GM19023 (cell line): ENCODE measurements around the gene CPED1.
"Not testable (repeated sequence)": the region's sequence is repeated elsewhere in the genome, so short reads cannot be mapped to it uniquely, and the experiment has no call there.

Experiments used
- ATAC-seq: cut with Tn5 transposase; IDR thresholded peaks from one replicate; pipeline ENCODE4 v1.9.1; 2021; ENCODE audit warnings: mild to moderate bottlenecking, moderate library complexity; ENCODE audit not compliant: unreplicated experiment

CPED1 gene

DNA sequence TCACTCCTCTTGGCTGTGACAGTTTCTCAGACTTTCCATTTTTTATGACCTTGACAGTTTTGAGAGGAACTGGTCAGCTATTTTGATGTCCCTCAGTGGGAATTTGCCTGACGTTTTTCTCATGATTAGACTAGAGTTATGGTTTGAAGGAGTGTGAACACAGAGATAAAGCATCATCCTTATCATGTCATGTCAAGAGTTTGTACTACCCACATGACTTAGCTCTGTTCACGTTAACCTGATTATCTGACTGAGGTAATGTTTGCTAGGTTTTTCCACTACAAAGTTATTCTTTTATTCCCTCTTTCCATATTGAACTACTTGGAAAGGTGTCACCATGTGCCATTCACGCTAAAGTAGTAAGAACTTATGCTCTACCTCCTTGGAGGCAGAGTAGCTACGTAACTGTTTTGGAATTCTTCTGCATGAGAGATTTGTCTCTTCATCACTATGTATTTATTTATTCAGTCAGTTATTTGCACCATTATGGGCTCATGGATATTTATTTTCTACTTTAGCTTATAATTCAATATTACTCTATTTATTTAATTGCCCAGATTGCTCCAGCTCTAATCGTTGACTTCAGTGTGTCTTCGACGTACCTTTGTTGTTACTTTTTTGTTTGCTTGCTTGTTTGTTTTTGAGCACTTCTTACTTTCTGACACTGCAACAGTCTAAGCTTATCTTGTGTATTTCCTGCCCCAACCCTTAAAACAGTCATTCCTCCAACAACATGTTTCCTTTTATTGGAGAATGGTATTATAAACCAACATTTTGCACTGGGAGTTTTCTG lies 50.4 kb downstream of the CPED1 start:
- no peak for ATAC-seq

GRCh38 chr7:121039510-121039822 lies 51.0 kb downstream of the CPED1 start:
- no peak for ATAC-seq

DNA sequence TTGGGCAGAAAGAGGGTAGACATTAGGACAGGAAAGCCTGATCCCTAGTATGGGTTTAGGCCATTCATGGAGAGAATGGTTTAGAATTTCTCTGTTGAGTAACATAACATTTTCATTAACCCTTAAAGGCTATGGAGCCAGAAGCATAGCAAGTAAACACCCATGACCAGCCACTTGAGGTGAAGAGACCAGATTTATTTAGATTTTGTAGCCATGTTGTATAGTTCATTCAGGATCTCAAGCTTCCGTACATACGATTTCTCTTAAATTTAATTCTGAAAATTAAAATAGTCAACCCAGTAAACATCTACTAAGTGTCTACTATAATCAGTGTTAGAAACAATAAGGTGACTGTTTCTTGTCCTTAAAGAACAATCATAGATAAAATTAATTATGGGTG lies 51.5 kb downstream of the CPED1 start:
- ATAC-seq: no peak

DNA sequence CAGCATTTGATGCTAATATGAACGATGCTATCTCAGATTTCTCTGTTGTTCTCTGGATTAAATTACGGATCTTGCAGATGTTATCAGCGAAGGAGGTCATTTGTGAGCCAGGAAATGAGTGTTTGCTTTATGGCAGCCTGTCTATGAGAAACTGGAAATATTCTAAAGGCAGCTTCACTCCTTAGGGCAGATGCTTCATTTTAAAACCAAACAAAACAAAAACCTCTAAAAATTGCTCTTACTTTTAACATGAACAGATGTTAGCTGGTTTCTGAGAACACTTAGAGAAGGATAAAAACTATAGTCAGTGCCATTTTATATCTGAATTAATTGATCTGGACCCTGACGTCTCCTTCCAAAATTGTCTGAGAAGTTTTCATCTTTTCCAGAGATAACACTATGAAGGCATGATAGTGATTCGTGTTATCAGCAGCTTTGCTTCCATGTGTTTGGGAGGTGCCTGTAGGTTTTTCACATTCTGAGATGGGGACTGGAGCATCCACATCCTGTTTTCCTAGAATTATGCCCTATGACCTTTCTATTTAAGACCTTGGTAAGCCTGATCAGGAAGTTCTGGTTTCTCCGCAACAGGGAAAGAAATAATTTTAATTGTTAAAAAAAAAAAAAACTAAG lies 53.1 kb downstream of the CPED1 start:
- ATAC-seq: no peak

GRCh38 chr7:121042195-121042594 lies 53.7 kb downstream of the CPED1 start:
- ATAC-seq: no peak

DNA sequence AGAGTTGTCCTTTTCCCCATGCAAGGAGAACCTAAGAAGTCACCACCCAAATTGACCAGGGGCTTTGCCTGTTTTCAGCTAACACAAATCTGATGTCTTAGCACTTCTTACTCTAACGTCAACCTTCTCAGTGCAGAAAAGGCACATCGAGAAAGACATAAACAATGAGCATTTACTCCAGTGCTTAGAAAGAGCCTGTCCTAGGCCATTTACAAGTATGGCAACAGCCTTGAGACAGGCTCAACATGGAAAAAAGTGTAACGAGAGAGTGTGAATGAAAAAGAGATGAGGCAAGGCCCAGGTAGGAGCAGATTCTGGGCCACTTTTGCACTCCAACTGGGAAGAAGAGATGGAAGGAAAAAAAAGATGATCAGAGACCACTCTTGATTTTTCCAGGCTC lies 54.4 kb downstream of the CPED1 start:
- ATAC-seq: no peak

GRCh38 chr7:121043314-121044234 lies 55.1 kb downstream of the CPED1 start:
- ATAC-seq: no peak

GRCh38 chr7:121045090-121045489 lies 56.6 kb downstream of the CPED1 start:
- no peak for ATAC-seq

DNA sequence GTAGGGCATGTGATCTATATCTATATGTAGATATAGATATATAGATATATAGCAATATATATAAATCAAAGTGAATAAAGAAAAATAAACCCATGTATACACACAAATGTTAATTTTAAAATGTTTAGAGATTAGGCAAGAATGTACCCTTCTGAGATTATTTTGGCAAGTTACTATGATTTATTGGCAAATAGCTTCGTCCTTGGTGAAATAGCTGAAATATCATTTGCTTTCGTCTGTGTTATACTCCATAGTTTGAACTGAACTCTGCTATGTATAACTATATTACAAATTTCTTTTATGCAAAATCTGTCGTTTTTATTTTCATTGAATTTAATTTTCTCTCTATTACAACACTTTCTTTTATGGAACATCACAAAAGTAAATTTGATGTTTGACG lies 57.5 kb downstream of the CPED1 start:
- ATAC-seq: no peak

DNA sequence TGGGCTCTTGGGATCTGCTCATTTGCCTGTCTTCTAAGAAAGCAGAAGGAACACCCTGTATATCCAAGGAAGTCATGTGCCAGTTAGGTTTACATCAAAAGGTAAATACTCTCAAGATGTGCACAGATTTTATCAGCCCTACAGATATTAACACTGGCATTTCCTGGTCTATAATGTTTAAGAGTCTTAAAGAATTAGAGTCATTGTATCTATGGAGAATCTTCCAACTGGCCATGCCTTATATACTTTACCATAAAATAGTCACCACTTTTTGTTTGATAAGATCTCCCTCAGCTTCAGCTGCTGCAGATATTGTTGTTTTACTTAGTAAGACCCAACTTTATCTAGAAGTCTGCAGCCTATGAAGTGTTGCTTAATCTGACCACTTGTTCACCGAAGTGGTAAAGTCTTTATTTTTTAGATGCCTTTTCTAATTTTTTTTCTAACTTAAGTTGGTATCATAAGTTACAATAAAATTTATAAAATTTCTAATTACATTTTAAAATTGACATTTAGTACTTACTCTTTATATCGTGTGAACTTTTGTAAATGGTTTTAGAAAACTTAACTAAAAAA lies 58.5 kb downstream of the CPED1 start:
- ATAC-seq: no peak

- no peak for ATAC-seq
Observed at GRCh38 chr7:121048195-121048594, 59.7 kb downstream of the CPED1 start.

DNA sequence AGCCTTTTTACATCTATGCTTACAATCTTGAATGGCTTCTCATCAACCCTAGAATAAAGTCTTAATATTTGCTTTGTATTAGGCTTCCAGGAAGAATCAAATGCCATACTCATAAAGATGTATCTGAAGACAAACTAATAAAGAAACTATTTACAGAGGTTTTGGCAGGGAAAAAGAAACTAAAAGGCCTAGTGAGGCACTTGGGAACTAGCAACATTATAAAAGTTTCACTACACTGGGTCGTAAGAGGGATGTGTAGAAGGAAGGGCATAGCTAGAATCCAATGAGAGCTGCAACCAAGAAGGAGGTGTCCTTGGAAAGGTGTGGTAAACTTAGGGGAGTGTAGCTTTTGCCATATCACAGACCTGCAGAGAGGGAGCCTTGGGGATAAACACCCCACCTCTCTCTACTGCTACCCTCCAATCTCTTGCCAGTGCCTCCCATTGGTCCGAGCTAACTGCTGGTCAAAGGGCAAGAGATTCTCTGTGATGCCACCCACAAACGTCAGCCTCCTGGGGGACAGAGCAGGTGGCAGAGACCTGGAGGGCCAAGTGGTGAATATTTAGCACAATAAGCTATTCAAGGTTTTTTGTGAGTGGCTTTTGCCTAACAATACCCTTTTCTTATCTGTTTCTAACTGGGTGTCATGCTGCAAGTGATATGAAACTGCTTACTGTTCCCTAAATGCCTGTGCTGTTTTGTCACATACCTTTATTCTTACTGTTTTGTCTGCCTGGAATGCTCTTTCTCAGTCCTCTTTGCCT lies 60.7 kb downstream of the CPED1 start:
- ATAC-seq: no peak

DNA sequence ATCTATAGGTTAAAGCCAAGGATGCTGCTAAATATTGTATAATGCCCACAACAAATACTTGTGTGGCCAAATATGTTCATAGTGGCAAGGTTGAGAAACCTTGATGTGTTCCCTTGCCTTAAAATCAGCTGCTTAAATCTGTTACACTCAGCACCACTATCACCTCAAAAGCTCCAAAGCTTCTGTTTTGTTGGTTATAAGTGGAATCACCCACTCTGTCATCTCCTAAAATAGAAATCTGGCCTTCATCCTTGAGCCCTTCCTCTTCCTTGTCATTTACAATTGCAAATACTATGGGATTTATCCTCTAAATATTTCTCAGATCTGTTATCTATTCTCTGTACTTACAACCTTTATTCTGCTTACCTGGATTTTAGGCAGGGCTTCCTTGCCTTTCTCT lies 61.4 kb downstream of the CPED1 start:
- no peak for ATAC-seq

DNA sequence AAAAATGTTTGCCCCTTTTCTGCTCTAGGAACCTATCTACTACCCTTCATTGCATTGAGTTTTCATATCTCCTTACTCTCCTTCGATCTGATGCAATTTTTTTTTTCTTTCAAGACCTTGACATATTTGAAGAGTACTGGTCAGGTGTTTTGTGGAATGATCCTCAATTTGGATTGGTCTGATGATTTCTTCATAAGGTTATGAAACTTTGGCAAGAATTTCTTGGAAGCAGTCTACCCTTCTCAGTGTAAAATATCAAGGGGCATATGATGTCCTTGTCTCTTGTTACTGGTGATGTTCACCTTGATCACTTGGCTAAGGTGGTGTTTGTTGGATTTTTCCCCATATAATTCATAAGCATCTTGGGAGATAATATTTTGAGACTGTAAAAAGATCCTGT lies 64.7 kb downstream of the CPED1 start:
- ATAC-seq: no peak

DNA sequence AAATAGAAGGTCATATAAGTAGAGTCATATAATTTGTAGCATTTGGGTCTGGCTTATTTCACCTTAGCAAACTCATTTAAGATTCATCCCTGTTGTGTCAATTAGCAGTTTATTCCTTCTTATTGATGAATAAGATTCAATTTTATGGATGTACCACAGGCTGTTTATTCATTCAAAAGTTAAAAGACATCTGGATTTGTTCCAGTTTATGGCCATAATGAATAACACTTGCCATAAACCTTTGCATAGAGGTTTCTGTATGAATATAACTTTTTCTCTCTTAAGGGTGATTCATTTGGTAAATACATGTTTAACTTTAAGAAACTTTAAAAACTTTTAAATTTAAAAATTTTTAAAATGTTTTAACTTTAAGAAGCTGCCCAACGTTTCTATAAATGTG lies 66.4 kb downstream of the CPED1 start:
- ATAC-seq: no peak

GRCh38 chr7:121057878-121058277 lies 69.4 kb downstream of the CPED1 start:
- ATAC-seq: no peak

GRCh38 chr7:121058975-121059374 lies 70.5 kb downstream of the CPED1 start:
- no peak for ATAC-seq

DNA sequence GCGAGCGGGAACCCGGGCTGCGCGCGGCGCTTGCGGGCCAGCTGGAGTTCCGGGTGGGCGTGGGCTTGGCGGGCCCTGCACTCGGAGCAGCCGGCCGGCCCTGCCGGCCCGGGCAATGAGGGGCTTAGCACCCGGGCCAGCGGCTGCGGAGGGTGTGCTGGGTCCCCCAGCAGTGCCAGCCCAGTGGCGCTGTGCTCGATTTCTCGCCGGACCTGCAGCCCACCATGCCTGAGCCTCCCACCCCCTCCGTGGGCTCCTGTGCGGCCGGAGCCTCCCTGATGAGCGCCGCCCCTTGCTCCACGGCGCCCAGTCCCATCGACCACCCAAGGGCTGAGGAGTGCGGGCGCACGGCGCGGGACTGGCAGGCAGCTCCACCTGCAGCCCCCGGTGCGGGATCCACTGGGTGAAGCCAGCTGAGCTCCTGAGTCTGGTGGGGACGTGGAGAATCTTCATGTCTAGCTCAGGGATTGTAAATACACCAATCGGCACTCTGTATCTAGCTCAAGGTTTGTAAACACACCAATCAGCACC lies 71.5 kb downstream of the CPED1 start:
- ATAC-seq: not testable (repeated sequence)

DNA sequence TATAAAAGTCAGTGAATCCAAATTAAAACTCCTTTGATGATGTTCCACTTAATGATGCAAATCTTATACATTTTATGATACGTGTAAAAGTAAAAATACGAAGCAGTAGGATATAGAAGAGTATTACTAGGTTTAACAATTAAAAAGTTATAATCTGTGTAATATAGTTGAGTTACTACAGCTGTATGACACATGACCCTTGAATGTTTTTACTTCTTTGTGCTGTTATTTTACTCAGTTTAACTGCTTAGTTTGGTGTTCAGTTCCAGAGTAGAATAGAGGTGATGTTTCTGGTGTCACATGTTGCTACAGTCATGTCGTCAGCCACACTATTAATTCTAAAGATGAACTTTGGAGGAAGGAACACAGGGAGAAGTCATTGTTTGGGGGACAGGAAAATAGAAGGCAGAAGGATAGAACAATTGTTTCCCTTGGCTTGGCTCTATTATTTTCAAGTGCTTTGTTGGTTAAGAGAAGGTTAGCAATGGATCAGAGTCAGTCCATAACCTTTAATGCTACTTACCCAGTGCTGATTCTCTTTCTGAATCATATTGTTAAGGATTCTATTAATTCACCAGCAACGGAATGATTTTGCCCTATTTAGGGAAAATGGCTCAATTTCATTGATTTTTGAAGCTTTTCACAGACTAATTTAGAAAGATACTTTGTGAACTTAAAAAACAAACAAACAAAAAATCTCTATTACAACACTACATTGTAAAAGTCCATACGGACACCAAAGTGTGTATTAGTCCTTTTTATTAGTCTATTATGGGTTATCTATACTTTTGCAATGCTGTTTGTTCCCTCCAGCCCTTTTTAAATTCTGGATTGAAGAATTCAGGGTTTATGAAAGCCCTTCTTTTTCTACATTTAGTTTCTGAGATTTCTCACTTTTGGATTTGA lies 73.4 kb downstream of the CPED1 start:
- ATAC-seq: no peak
